Kidney (tissue), 14 donors: ENCODE data around the gene ANKLE2. TPM values are rescaled to one million over a fixed set of nuclear protein-coding genes. Genes with fewer than 3 reads are reported as not detected.

ENCODE experiments used
- DNase-seq, 5 donors: peaks; one replicate each; pipeline ENCODE4 v3.0.0-alpha.2; 2013 to 2020
- FAIRE-seq: peaks from 2 replicates; lab custom pipeline; 2012; peaks lifted over from hg19 to GRCh38; lab: Jason Lieb, UNC
- H3K27ac ChIP-seq, 2 donors: one replicate each; pipeline ENCODE4 v1.7.0; 2013; ENCODE audit warnings: low read depth in 2 of 2, low read length in 2 of 2, inconsistent platforms in 1 of 2
- H3K27me3 ChIP-seq: one replicate; pipeline ENCODE4 v1.7.1; 2013; ENCODE audit warnings: low read length, inconsistent platforms; ENCODE audit not compliant: control insufficient read depth, insufficient read depth
- H3K36me3 ChIP-seq, 3 donors: one replicate each; pipeline versions ENCODE4 v1.7.0 to v1.7.1; 2013; ENCODE audit warnings: low read length in 3 of 3, control low read depth in 1 of 3, inconsistent platforms in 1 of 3; ENCODE audit not compliant: insufficient read depth in 3 of 3, control insufficient read depth in 2 of 3
- H3K4me1 ChIP-seq, 3 donors: one replicate each; pipeline versions ENCODE4 v1.7.0 to v1.7.1; 2013; ENCODE audit warnings: low read length in 3 of 3, inconsistent platforms in 1 of 3, low read depth in 1 of 3; ENCODE audit not compliant: control insufficient read depth in 2 of 3, insufficient read depth in 2 of 3
- H3K4me3 ChIP-seq, 3 donors: one replicate each; pipeline versions ENCODE4 v1.7.0 to v1.8.1; 2013; ENCODE audit warnings: low read length in 3 of 3, control low read depth in 1 of 3, inconsistent platforms in 1 of 3
- H3K9ac ChIP-seq, 3 donors: one replicate each; pipeline versions ENCODE4 v1.7.0 to v1.7.1; 2013; ENCODE audit warnings: low read length in 3 of 3, control low read depth in 1 of 3, inconsistent platforms in 1 of 3
- H3K9me3 ChIP-seq, 3 donors: one replicate each; pipeline versions ENCODE4 v1.7.0 to v1.7.1; 2013; ENCODE audit warnings: low read length in 3 of 3, control low read depth in 1 of 3, inconsistent platforms in 1 of 3; ENCODE audit not compliant: control insufficient read depth in 2 of 3, insufficient read depth in 1 of 3
- intact Hi-C: fragments of 100-400 bp; cut with DNase I; formaldehyde crosslinking; loops from one replicate; pipeline ENCODE4 v1.11.1; 2022
- polyA plus RNA-seq: library from polyadenylated mRNA; stranded (reverse); fragments of 350-450 nt; fragmentation: Illumina TruSeq; extraction: RNeasy Lipid Tissue Mini Kit (QIAGEN cat#74804); gene quantifications from one replicate; pipeline ENCODE4 v1.2.3, GENCODE V29; 2014; ENCODE audit warnings: low read depth, low replicate concordance; ENCODE audit not compliant: insufficient read depth
- total RNA-seq: library from RNA; stranded (reverse); fragmentation: NEBNext Ultra II Directional; extraction: Animal tissue kit (Norgen Biotek cat#: 25700); gene quantifications from one replicate; pipeline ENCODE4 v1.2.1, GENCODE V29; 2021
- TF ChIP-seq, protein P1 (sequence below): IDR thresholded peaks from 3 replicates; pipeline ENCODE4 v1.5.1; 2012; ENCODE audit warnings: mild to moderate bottlenecking, moderate library complexity, borderline replicate concordance; ENCODE audit not compliant: insufficient read depth; ENCODE audit errors: extremely low read depth
- donor health status: control.
- donor health status: control.
- donor health status: control.
- donor health status: control.
- donor health status: control.
- donor health status: DM: yes; HTN: yes; CAD: no.
- donor health status: Normal renal cell carcinoma (clear cell type).

The ANKLE2 gene
- total and polyA plus RNA-seq, 2 donors from 2014 or later, result 14.6 to 57.3 TPM

DNA sequence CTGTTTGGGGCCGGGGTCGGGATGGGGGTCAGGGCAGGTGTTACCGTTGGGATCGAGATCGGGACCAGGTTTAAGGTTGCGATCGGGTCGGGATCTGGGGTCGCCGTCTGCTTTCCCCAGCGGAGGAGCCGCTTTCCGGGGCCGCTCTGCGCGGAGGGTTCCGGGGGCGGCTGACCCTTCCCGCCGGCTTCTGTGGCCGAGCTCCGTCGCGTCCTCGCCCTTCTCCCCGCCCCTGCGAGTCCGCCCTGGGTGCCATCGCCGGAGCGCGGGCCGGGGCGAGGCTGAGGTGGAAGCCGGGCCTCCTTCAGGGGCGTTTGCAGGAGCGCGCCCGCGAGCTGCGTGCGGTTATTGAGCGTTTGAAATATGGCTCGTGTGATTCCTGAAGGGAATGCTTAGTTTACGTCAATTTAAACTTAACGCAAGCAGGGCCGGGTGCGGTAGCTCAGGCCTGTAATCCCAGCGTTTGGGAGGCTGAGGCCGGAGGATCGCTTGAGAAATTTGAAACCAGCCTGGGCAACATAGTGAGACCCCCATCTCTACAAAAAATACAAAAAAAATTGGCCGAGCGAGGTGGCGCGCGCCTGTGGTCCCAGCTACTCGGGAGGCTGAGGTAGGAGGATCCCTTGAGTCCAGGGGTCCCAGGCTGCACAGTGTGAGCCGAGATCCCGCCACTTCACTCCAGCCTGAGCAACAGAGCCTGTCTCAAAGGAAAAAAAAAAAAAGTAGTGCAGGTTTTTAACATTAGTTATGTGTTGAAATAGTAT lies 50.4 kb downstream of the ANKLE2 start:
- no peaks in the 10 kb centered on the region for H3K27me3 ChIP-seq
- DNase-seq (peak in 4 of 5 donors; percentile 9 to 80 (median 41)), FAIRE-seq (no peak)
- H3K36me3 ChIP-seq, result peaks cover 0 to 8% (median 2%) of the 10 kb centered on the region in 3 donors
- intact Hi-C loops, result no loop called here
- peaks cover 0 to 2% (median 0%) of the 10 kb centered on the region in 3 donors for H3K4me1 ChIP-seq
- peak overlapping the region; percentile 44 to 79 (median 68) for H3K4me3 ChIP-seq
- H3K27ac ChIP-seq, result no peak overlapping the region
- H3K9me3 ChIP-seq, result no peaks in the 10 kb centered on the region
- H3K9ac ChIP-seq, result peak overlapping the region in 2 of 3 donors; percentile 48 to 51
- TF ChIP-seq, protein P1, sequence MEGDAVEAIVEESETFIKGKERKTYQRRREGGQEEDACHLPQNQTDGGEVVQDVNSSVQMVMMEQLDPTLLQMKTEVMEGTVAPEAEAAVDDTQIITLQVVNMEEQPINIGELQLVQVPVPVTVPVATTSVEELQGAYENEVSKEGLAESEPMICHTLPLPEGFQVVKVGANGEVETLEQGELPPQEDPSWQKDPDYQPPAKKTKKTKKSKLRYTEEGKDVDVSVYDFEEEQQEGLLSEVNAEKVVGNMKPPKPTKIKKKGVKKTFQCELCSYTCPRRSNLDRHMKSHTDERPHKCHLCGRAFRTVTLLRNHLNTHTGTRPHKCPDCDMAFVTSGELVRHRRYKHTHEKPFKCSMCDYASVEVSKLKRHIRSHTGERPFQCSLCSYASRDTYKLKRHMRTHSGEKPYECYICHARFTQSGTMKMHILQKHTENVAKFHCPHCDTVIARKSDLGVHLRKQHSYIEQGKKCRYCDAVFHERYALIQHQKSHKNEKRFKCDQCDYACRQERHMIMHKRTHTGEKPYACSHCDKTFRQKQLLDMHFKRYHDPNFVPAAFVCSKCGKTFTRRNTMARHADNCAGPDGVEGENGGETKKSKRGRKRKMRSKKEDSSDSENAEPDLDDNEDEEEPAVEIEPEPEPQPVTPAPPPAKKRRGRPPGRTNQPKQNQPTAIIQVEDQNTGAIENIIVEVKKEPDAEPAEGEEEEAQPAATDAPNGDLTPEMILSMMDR, result no peak

DNA sequence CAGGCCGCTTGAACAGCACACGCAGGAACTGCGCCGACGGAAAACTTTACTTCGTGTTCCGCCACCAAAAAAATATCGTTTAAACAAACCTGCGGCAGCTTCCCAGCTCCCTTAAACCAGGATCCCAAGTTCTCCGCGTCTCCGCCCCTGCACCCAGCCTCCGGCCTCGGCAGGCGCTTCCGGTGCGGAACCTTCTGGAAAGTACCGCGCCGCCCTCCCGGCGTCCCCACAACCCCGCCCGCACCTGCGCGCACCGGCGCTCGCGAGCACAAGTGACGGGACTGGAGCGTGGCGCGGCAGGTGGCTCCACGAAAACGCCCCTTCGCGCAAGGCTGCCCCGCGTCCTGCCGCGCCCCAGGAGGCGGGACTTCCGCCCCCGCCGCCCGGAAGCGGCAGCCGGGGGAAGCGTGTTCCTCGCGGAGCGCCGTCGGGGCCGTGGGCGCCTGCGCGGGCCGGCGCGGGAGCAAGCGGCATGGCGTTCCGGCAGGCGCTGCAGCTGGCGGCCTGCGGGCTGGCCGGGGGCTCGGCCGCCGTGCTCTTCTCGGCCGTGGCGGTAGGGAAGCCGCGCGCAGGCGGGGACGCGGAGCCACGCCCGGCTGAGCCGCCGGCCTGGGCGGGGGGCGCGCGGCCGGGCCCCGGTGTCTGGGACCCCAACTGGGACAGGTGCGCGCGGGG lies 51.1 kb downstream of the ANKLE2 start, which contains the start of gene PGAM5:
Gene PGAM5, plus strand, starts transcription at position 438 of the 675 bp plus-strand sequence. Its CDS starts 35 bp downstream, at position 473.
- no peaks in the 10 kb centered on the region for H3K9me3 ChIP-seq
- FAIRE-seq (no peak), DNase-seq (peak; percentile 83 to 96 (median 92))
- peaks cover 0 to 5% (median 2%) of the 10 kb centered on the region in 3 donors for H3K36me3 ChIP-seq
- peak within 1 kb of the TSS; percentile 40 to 96 (median 87) for H3K9ac ChIP-seq
- peak within 1 kb of the TSS; percentile 63 to 88 (median 82) for H3K4me3 ChIP-seq
- H3K27me3 ChIP-seq, result no peaks in the 10 kb centered on the region
- TF ChIP-seq, protein P1, result no peak
- H3K27ac ChIP-seq, result peak within 1 kb of the TSS; percentile 82 to 93
- intact Hi-C loops, result no loop called here
- peaks cover 0 to 2% (median 0%) of the 10 kb centered on the region in 3 donors for H3K4me1 ChIP-seq

DNA sequence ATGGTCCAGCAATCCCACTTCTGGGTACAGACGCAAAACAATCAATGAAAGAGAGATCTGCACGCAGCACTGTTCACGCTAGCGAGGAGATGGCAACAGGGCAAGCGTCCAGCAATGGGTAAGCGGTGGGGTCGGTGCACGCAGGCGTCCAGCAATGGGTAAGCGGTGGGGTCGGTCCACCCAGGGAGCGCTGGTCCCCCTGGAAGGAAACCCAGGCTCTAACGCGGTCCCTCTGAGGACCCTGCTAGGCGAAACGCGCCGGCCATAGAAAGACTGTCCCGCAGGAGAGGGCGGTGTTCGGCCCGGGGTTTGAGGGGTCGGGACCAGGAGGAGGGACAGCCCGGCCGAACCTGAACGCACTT lies 51.6 kb downstream of the ANKLE2 start:
- Histone ChIP-seq H3K9ac (peak overlapping the region; percentile 40 to 96 (median 87)), H3K4me1 (peaks cover 0 to 2% (median 0%) of the 10 kb centered on the region in 3 donors), H3K27ac (peak overlapping the region; percentile 82 to 93), H3K27me3 (no peaks in the 10 kb centered on the region), H3K36me3 (peaks cover 0 to 5% (median 2%) of the 10 kb centered on the region in 3 donors), H3K4me3 (peak overlapping the region; percentile 63 to 88 (median 82)), H3K9me3 (no peaks in the 10 kb centered on the region)
- intact Hi-C loops, result no loop called here
- FAIRE-seq, result no peak
- TF ChIP-seq, protein P1, result no peak
- peak in 2 of 5 donors; percentile 30 to 82 for DNase-seq
